Measurements from ENCODE around the gene DNAJC17. TPM values are rescaled to one million over a fixed set of nuclear protein-coding genes. Genes with fewer than 3 reads are reported as not detected.

Gene DNAJC17
- total RNA-seq, 1 donor from 2014 or later = 21.1 TPM

GRCh38 chr15:40762919-40763800 is 44.1 kb downstream of the DNAJC17 start:
- Histone ChIP-seq H3K36me3 (ENCODE audit: control insufficient read depth, insufficient read depth, low read length) (no peaks in the 10 kb centered on the region), H3K4me3 (ENCODE audit: low read depth, low read length) (peak overlapping the region; percentile 44), H3K27me3 (ENCODE audit: control insufficient read depth, insufficient read depth, low read length) (no peaks in the 10 kb centered on the region)
- no peak for DNase-seq (ENCODE audit: low read depth)
- FAIRE-seq = no peak
- TF ChIP-seq CTCF (IDR thresholded peaks at IDR 0.05; ENCODE audit: insufficient read depth, low read length, severe bottlenecking) = no peak

GRCh38 chr15:40759961-40760360 is 47.3 kb downstream of the DNAJC17 start:
- Histone ChIP-seq H3K27me3 (ENCODE audit: control insufficient read depth, insufficient read depth, low read length) (no peaks in the 10 kb centered on the region), H3K4me3 (ENCODE audit: low read depth, low read length) (no peak overlapping the region), H3K36me3 (ENCODE audit: control insufficient read depth, insufficient read depth, low read length) (no peaks in the 10 kb centered on the region)
- FAIRE-seq (no peak), DNase-seq (ENCODE audit: low read depth) (no peak)
- no peak for TF ChIP-seq CTCF (IDR thresholded peaks at IDR 0.05; ENCODE audit: insufficient read depth, low read length, severe bottlenecking)

- no peak for DNase-seq (ENCODE audit: low read depth)
- FAIRE-seq = no peak
- peaks cover 3% of the 10 kb centered on the region for H3K36me3 ChIP-seq (ENCODE audit: control insufficient read depth, insufficient read depth, low read length)
- H3K4me3 ChIP-seq (ENCODE audit: low read depth, low read length) = no peak overlapping the region
- no peaks in the 10 kb centered on the region for H3K27me3 ChIP-seq (ENCODE audit: control insufficient read depth, insufficient read depth, low read length)
- no peak for TF ChIP-seq CTCF (IDR thresholded peaks at IDR 0.05; ENCODE audit: insufficient read depth, low read length, severe bottlenecking)
Observed at GRCh38 chr15:40756938-40757337, 50.3 kb downstream of the DNAJC17 start.

GRCh38 chr15:40755812-40756208 is 51.5 kb downstream of the DNAJC17 start:
- H3K27me3 ChIP-seq (ENCODE audit: control insufficient read depth, insufficient read depth, low read length) = no peaks in the 10 kb centered on the region
- H3K4me3 ChIP-seq (ENCODE audit: low read depth, low read length) = peak overlapping the region; percentile 74
- no peak for DNase-seq (ENCODE audit: low read depth)
- peaks cover 7% of the 10 kb centered on the region for H3K36me3 ChIP-seq (ENCODE audit: control insufficient read depth, insufficient read depth, low read length)
- no peak for FAIRE-seq
- no peak for TF ChIP-seq CTCF (IDR thresholded peaks at IDR 0.05; ENCODE audit: insufficient read depth, low read length, severe bottlenecking)

GRCh38 chr15:40754883-40755811 is 52.1 kb downstream of the DNAJC17 start, which contains the start of gene RMDN3:
RMDN3 (minus strand) TSS chr15:40755254; CDS start chr15:40754783, 471 bp downstream.
- peaks cover 11% of the 10 kb centered on the region for H3K36me3 ChIP-seq (ENCODE audit: control insufficient read depth, insufficient read depth, low read length)
- no peak for TF ChIP-seq CTCF (IDR thresholded peaks at IDR 0.05; ENCODE audit: insufficient read depth, low read length, severe bottlenecking)
- FAIRE-seq (no peak), DNase-seq (ENCODE audit: low read depth) (peak; percentile 77)
- H3K27me3 ChIP-seq (ENCODE audit: control insufficient read depth, insufficient read depth, low read length) = no peaks in the 10 kb centered on the region
- peak within 1 kb of the TSS; percentile 74 for H3K4me3 ChIP-seq (ENCODE audit: low read depth, low read length)
